Epidermal melanocyte (primary cell): ENCODE measurements around the gene NOS3.

Source experiments
- DNase-seq: peaks from one replicate; pipeline ENCODE4 v3.0.0; 2011; ENCODE audit warnings: low spot score; ENCODE audit not compliant: insufficient read length

Gene NOS3

DNA sequence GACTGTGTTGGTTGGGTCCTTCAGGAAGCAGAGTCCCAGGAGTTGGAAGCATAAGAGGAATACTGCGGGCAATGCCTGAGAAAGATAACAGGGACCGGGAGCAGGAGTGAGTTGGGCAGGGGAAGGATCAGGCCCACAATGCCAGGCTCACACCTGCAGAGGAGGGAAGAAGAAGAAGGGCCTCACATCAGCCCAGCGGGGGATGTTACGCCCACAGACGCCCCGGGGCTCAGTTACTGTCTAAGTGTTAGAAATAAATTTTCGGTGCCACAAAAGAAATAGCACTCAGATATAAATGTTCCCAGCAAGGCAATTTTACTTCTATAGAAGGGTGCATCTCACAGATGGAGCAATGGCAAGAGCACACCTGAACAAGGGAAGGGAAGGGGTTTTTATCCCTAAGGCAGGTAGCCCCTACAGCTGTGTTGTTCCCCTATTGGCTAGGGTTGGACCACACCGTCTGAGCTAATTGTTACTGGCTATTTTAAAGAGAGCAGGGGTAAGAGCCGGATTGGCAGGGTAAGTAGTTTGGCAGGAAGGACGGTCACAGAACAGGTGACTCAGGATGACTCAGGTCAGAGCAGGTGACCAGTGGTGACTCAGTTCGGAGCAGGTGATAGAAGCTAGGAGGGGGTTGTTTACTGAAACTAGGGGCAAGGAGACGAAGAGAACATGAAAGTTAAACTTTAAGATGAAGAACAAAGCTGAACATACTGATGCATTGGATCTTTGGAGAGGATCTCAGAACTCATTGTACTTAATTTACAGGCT, at the start of gene NOS3:
TSS of gene NOS3 (plus strand) at position 602 of the 771 bp plus-strand sequence. CDS start 2,787 bp downstream, outside the sequence.
- DNase-seq = no peak

DNA sequence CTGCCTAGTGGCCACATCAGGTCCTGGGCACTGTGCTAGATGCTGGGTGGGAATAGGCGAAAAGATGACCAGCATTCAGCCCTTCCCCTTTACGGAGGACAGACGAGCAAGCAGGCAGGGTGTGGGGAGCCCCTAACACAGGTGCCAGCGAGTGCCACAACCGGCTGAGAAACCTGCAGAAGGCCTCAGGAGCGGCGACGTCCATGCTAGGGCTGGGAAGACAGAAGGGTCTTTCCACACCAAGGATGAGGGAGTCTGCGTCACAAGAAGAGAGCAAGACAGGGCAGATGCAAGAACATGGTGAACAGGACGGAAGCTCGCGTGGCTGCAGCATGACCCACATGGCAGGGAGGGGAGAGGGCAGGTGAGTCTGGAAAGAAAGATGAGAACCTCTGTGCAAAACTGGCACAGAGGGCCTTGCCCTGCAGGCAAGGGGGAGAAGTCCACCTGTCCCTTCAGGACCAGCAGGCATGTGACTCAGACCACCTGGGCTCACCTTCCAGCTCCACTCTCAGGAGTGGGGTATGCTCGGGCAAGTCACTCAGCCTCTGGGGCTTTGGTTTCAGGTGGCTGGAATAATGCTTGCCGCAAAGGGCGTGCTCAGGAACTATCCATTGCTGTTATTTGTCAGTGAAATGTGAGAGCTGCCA, 49.3 kb upstream of the NOS3 start:
- DNase-seq = no peak

DNA sequence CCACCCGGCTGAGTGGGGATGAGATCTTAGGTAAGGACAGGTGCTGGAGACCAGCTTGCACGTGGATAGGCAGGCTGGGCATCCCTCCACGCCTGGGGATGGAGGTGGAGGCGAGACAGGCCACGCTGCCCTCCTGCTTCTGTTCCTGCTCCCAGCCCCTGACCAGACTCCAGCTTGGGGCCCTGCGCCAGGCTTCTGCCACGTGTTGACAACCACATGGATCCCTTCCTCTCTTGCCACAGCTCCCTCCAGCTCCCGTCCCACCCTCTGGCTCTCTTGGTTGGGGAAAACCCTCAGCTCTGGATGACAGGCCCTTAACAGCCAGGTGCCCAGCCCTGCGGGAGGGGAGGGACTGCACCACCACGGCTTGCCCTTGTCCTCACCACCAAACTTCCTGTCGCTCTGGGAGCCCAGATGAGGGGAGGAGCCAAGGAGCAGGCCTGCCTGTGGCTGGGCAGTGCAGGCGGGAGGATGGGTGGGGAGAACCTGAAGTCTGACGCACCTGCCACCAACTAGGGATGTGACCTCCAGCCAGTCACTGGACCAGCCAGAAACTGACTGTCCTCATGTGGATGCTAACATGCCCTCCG, 48.7 kb upstream of the NOS3 start:
- no peak for DNase-seq

DNA sequence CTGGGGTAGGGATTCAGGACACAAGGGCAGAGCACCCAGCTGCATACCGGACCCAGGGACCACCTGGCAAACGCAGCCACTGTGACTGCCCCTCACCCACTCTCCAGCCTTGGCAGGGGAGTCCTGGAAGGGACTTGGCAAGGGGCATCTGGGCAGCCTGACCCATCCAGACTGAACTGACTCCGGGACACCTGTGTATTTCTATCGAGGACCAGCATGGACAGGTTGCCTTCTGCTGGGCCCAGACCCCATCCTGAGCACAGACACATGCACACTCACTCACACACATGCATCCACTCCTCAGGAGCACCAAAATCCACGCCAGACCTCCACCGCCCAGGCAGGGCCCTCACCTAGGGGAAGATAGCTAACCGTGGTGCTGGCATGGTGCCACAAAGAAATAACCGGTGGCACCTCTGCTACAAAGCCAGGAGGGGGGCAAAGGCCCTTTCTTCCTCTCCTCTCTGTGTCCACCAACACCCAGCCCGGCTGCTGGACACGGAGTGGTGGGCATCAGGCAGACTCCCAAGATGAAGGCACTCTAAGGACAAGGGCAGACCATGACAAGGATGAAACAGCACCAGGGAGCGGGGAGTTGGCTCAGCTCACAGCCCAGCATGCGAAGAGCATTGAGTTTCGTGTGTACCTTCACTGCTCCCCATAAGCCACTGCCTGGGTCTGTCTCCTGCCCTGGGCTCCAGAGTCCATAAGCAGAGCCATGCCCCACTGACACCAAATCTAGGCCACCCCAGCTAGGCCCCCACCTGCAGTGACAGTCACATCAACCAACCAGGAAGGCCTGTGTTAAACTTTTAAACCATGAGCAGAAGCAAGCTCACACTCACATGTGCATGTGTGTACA, 48.0 kb upstream of the NOS3 start:
- no peak for DNase-seq

DNA sequence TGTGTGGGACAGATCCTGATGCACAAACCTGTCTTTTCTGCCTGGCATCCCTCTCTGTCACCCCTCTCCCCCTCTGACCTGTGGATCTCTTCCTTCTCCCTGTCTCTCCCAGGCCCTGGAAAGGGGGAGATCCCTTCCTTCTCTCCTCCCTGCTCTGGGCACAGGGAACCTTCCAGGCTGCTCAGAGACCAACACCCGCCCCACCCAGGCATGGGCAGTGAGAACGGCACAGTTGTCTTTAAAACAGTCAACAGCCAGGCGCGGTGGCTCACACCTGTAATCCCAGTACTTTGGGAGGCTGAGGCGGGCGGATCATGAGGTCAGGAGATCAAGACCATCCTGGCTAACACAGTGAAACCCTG, 47.4 kb upstream of the NOS3 start:
- DNase-seq = no peak

DNA sequence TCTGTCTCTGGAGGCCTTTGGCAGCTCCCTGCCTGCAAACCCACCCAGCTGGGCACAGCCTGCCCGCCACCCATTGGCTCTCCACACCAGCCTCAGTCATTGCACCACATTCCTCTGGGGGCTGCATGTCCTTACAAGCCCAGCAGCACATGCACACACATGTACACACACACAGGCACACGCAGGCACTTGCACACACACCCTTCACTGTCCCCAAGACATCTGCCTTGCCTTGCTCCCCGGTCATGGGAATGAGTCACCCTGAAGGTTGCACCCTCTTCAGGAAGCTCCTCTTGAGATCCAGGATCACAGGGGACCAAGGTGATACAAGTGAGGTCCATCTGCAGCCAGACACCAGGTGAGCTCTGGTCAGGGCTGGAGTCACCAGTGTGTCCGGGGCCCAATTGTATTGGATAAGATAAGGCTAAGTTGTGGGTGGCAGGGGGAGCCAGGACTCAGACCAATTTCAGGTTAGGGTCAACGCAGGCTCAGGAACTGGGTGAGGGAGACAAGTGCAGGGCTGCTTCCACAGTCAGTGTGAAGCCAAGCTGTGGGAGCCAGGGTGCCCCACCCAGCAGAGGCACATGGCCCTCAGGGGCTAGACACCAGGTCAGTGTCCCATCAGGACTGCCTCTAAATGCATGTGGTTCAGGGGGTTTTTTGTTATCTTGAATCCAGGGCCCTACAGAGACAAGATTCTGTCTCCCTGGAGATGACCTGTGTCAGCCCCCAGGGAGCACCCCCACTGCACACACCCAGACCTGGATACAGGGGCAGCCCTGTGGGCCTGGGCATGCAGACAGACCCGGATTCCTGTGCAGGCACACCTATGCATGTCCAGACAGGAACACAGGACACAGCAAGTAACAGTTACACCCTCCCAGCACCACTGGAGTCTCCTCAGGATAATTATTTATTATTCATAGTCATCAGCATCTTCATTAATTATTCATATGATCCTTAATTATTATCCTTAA, 46.5 kb upstream of the NOS3 start:
- DNase-seq = no peak

DNA sequence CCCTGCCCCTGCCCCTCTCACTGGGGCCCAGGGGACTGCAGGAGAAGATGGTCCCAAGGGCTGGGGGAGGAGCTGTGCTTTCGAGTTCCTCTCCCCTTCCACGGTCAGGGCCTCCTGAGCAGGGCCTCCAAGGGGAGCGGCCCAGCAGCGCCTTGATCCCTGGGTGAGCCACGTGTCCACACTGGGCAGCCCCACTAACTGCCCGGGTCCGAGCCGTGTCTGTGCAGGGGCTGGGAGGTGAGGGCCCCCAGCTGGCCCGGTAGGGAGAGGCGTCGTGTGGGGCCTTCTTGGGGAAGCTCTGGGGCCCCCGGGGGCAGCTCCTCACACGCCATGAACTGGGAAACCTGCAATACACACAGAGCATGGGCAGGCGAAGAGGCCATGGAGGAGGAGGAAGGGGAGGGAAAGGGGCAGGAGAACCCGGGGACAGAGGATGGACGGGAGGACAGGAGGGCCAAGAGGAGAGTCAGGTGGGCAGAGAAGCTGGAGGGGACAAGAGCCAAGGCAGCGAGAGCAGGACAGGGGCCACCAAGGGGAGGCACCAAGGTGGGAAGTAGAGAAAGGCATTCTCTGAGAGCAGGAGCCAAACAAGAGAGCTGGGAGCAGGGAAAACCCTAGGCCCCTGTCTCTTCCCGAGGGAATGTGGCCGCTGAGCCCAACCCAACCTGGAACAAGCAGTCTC, 45.5 kb upstream of the NOS3 start:
- DNase-seq = no peak

DNA sequence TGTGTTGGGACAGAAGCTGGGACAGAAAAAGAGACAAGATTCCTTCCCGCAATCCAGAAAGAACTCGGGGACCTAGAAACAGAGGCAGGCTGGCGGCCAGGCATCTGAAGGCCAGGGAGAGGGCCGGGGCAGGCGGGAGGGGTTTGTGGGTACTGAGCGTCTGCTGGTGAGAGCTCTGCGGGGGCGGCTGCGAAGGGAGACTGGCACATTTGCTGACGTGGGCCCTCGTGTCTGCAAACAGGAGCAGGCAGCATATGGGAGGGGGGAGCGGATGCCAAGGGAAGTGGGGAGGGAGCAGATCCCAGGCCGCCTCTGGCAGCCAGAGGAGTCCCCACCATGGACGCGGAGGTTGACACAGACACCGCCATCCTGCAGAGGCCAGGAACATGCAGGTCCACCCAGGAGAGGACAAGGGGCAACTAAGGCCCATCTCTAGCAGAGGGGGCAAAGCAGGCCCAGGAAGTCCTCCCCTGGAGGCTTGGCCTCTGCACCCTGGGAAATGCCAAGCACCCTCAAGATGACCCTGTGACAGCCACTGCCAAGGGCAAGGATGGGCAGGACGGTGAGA, 44.9 kb upstream of the NOS3 start:
- no peak for DNase-seq

DNA sequence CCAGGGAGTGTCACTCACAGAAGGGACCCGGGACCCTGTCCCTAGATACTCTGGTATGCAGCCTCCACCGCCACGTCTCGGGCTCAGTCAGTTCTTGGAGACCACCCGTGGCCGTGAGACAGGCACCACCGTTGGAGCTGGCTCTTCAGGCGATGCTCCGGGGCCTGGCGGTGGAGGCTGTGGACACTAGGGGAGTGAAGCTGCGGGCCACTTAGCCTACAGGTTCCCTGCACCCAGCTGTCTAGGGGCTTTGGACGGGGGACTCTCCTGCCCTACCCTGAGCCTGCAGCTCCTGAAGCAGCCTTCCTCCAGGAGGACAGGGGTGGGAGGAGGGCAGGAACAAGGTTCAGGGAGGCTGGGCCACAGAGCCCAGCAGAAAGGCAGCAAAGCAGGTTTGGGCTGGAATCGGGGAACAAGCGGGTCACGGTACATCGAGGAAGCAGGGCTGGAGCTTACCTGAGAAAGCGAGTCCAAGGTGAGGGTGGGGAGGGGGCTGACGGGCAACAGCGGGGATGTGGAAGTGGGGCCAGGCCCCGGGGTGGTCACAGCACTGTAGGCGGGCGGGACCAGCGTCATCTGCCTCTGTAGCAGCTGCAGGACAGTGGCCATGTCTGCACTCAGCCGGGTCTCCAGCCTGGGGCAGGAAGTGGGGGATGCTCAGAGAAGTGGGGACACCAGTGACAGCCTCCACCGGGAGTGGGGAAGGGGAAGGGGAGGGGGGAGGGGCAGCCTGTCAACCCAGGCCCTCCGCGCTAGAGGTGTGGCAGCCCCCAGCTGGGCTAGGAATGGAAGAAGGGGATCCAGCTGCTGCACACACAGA, 44.2 kb upstream of the NOS3 start:
- no peak for DNase-seq

DNA sequence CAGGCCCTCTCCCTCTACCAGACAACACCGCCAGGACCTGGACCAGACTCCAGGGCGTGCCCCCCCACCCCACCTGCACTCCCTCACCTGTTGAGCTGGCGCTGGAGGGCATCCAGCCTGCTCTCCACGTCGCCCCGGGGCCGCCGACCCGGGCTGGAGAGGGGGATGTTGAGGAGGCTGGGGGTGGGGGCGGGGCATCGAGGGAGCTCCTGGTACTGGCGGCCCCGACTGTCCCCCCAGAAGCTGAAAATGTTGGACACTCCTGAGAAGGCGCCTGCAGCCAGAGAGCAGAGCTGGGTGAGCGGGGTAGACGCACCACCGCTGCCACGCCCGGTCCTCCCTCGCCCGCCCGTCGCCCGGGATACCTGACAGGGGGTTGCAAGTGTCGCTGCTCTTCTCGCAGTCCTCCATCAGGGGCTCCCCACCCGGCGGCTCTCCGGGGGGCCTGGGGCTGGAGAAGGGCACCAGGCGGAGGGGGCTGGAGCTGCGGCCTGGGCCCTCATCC, 43.5 kb upstream of the NOS3 start:
- DNase-seq = no peak

DNA sequence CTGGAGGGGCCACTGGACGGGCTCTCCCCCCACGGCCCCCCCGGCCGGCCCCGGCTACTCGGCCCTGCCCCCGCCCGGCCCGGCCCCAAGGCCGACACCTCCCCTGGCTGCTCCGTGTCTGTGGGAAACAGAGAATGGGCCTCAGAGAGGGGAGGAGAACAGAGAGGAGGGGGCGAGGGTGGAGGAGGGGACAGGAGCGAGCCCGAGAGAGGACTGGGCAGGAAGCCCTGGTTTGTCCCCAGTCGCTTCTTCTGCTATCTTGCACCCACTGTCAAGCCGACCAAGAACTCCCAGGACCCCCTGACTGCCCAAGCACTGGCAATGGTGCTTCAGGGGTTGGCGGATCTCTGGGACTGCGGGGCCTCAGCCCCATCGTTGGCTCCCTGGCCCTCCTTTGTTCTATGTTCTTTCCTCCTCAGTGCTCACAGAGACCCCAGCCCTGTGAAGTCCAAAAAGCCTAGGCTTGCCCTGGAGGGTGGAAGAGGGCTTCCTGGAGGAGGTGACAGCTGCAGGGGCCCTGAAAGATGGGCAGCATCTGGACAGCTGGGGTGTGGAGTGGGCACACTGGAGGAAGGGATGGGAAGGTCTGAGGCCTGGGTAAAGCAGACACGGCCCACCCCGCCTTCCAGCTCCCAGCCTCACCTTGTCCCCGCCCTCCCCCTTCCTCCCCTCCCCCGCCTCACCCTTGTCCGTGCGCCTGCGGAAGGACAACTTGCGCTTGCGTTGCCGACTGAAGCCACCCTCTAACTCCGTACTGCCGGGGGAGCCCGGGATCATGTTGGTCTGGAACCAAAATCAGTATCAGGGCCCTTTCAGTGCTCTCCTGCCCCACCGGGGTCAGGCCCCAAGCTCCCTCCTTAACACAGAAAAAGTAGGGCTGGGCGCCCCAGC, 42.8 kb upstream of the NOS3 start:
- no peak for DNase-seq

DNA sequence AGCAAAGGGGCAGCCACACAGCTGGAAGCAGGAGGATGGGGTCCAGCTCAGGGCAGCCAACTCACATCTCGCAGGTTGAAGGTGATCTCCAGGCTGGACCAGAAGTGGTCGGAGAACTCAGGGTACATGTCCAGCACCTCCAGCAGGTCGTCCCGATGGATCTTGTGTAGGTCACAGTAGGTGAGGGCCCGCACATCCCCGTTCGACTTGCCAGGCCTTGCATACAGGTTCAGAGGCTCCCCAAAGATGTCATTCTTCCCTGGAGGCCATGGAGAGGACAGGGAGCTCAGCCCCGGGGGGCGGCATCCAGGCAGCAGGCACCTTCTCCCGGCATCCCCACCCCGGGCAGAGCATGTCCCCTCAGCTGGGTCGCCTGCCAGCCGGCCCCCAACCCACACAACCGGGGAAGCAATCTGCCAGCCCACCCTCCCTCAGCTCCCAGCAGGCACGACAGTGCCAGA, 42.0 kb upstream of the NOS3 start:
- no peak for DNase-seq

DNA sequence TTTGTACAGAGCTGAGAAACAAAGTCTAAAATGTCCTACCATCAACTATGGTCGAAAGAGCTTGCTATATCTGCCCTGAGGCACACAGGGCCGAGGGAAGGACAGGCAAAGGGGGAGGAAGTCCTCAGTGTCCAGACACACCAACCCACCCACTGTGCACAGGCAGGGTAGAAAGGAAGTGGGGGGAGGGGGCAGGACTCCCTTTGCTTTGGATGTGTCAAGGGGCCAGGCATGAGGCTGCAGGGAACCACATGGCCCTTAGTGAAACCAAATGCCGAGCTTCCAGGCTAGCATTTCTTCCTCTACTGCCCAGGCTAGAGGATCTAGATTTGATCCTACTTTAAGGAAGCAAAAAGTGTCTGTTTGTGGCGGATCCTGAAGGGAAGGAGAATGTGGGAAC, 41.3 kb upstream of the NOS3 start:
- DNase-seq = no peak

DNA sequence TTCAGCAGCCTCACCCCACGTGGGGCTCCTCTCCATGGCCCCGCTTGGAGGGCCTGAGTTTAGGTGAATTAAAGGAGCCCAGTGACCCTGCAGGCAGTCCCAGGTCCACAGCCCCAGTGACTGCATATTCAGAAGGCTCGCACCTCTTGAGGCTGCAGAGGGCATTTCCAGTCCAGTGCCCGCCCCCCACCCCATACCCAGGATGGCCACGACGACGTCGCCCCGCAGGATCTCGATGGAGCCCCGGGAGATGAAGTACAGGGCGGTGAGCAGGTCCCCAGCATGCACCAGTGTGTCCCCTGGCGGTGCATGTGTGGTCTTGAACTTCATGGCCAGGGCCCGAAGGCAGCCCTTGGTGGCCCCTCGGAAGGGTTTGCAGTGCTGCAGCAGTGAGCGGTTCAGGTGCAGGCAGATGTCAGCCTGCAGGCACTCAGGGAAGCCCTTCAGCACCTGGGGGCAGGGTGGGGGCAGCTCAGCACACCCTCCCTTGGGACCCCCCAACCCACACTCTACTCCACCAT, 40.8 kb upstream of the NOS3 start:
- no peak for DNase-seq

DNA sequence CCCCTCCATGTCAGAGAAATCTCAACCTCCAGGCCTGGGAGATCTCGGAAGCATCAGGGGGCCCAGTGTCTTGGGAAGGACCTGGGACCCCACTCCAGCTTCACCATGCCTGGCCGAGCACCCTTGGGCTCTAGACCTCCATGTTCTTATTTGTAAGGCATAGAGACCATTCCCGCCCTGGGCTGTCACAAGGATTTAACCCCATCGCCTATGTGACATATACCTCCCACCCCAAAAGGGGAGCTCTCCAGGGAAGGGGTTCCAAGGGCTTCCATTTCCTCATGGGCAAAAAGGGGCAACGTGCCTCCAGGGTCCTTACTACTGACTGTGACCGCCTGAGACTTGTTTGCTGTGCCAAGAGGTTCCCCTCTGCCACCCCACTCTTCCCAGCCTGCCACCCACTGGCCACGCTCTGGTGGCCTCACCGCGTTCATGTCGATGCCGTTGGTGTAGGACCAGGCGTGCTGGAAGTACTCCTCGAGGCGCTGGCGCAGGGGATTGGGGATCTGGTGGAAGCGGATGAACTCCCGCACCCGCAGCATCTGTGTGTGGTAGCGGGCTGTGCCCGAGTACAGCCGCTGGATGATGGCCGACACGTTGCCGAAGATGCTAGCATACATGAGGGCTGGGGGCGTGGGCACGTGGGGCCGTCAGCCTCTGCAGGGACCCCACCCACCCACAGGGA, 40.2 kb upstream of the NOS3 start:
- DNase-seq = no peak

DNA sequence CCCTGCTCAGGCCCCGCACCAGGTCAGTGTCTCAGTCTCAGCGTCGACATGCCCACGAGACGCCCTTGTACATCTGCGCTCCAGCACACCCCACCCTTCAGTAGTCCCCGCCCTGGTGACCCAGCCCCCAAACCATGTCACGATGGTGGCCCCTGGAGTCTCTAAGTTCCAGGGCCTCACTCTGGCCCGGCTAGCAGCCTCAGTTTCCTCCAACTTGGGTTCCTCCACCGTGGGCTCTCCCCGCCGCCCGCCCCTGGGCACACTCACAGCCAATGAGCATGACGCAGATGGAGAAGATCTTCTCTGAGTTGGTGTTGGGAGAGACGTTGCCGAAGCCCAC, 39.7 kb upstream of the NOS3 start:
- DNase-seq = no peak

DNA sequence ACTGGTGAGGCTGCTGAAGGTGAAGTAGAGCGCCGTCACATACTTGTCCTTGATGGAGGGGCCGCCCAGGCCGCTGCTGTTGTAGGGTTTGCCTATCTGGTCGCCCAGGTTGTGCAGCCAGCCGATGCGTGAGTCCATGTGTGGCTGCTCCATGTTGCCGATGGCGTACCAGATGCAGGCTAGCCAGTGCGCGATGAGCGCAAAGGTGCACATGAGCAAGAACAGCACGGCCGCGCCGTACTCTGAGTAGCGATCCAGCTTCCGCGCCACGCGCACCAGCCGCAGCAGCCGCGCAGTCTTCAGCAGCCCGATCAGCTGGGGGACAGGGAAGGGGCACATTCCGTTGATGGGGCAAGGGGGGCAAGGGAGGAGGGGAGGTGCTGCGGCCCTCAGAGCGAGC, 39.3 kb upstream of the NOS3 start:
- no peak for DNase-seq
